GM23338 (cell line): Measurements from ENCODE around the gene LZTS3.

ENCODE experiments used
- EZH2 ChIP-seq: fragments of 200-600 bp; sonication (generic); IDR thresholded peaks from one replicate; pipeline ENCODE4 v1.8.0; 2017; ENCODE audit warnings: antibody characterized with exemption, mild to moderate bottlenecking, low read depth; ENCODE audit not compliant: unreplicated experiment
- EZH2phosphoT487 ChIP-seq: fragments of 200-600 bp; sonication (generic); IDR thresholded peaks from one replicate; pipeline ENCODE4 v1.8.1; 2018; ENCODE audit warnings: antibody characterized with exemption; ENCODE audit not compliant: unreplicated experiment
- JUNB ChIP-seq: IDR thresholded peaks from one replicate; pipeline ENCODE4 v1.6.1; 2016; ENCODE audit warnings: antibody characterized with exemption; ENCODE audit not compliant: unreplicated experiment
- POLR2AphosphoS5 ChIP-seq: IDR thresholded peaks from 2 replicates; pipeline ENCODE4 v1.6.1; 2016; ENCODE audit warnings: antibody characterized with exemption, low read depth
- TF ChIP-seq, protein P1 (sequence below): IDR thresholded peaks from one replicate; pipeline ENCODE4 v1.6.1; 2018; ENCODE audit warnings: antibody characterized with exemption; ENCODE audit not compliant: unreplicated experiment
- TF ChIP-seq, protein P2 (sequence below), 2 experiments: fragments of 200-600 bp in 1 of 2; sonication (generic) in 1 of 2; conservative IDR thresholded peaks; 2 replicates each; pipeline versions ENCODE4 v1.5.1 to v1.6.1; 2016 to 2017; ENCODE audit warnings: antibody characterized with exemption in 2 of 2, low read depth in 2 of 2, mild to moderate bottlenecking in 2 of 2, moderate library complexity in 1 of 2

DNA sequence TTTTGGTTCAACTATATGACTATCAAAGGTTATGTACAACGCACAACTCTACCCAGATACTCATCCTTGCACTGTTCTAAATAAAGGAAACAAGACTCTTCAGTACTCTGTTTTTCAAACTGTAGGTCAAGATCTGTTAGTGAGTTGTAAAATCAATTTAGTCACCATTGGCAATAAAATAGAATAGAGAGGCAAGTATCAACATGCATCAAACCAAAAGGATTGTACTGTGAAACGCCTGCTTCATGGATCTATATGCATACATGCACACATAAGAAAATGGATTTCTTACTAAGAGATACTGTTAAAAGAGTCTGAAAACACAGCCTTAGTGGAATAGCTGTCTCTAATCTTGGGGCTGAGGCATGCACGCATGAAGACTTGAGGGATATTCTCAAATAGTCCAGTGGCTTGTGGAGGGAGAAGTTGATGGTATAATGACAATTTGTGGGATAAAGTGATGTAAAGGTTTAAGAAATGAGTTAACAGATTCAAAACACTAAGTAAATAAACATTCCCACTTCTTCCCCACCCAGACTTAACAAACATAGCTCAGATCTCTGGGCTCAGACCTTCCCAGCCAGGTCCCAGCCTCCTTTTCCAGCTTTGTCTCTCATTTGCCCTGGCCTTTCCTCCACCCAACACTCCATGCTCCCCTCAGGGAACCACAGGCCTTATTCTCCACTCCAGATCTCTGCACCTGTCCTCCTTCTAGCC lies 10.7 kb upstream of the LZTS3 start:
- TF ChIP-seq, protein P1, sequence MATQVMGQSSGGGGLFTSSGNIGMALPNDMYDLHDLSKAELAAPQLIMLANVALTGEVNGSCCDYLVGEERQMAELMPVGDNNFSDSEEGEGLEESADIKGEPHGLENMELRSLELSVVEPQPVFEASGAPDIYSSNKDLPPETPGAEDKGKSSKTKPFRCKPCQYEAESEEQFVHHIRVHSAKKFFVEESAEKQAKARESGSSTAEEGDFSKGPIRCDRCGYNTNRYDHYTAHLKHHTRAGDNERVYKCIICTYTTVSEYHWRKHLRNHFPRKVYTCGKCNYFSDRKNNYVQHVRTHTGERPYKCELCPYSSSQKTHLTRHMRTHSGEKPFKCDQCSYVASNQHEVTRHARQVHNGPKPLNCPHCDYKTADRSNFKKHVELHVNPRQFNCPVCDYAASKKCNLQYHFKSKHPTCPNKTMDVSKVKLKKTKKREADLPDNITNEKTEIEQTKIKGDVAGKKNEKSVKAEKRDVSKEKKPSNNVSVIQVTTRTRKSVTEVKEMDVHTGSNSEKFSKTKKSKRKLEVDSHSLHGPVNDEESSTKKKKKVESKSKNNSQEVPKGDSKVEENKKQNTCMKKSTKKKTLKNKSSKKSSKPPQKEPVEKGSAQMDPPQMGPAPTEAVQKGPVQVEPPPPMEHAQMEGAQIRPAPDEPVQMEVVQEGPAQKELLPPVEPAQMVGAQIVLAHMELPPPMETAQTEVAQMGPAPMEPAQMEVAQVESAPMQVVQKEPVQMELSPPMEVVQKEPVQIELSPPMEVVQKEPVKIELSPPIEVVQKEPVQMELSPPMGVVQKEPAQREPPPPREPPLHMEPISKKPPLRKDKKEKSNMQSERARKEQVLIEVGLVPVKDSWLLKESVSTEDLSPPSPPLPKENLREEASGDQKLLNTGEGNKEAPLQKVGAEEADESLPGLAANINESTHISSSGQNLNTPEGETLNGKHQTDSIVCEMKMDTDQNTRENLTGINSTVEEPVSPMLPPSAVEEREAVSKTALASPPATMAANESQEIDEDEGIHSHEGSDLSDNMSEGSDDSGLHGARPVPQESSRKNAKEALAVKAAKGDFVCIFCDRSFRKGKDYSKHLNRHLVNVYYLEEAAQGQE, result no peak
- TF ChIP-seq, protein P2, sequence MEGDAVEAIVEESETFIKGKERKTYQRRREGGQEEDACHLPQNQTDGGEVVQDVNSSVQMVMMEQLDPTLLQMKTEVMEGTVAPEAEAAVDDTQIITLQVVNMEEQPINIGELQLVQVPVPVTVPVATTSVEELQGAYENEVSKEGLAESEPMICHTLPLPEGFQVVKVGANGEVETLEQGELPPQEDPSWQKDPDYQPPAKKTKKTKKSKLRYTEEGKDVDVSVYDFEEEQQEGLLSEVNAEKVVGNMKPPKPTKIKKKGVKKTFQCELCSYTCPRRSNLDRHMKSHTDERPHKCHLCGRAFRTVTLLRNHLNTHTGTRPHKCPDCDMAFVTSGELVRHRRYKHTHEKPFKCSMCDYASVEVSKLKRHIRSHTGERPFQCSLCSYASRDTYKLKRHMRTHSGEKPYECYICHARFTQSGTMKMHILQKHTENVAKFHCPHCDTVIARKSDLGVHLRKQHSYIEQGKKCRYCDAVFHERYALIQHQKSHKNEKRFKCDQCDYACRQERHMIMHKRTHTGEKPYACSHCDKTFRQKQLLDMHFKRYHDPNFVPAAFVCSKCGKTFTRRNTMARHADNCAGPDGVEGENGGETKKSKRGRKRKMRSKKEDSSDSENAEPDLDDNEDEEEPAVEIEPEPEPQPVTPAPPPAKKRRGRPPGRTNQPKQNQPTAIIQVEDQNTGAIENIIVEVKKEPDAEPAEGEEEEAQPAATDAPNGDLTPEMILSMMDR (conservative IDR thresholded peaks at IDR 0.05; ENCODE audit: low read depth in 2 of 2), result no peak
- TF ChIP-seq JUNB, result no peak
- TF ChIP-seq EZH2, result no peak
- TF ChIP-seq EZH2phosphoT487, result no peak
- no peak for TF ChIP-seq POLR2AphosphoS5
